HCT116 (cell line): ENCODE results near the gene DNAJC5. TPM values are rescaled to one million over a fixed set of nuclear protein-coding genes. Genes with fewer than 3 reads are reported as not detected.

Experiments
- ATAC-seq: fragments of 200-7000 bp; cut with Tn5 transposase; 2 replicates; pipeline ENCODE4 v1.9.1; 2020; ENCODE audit warnings: mild to moderate bottlenecking, moderate library complexity
- BruUV-seq: library from RNA; stranded (reverse); fragments of 400-500 nt; replicated peaks from 2 replicates; lab custom pipeline; 2021; lab: Mats Ljungman, UMichigan
- CTCF ChIA-PET: fragments of 300-600 bp; sonication (Branson Sonifier 250); formaldehyde crosslinking; loops from one replicate; lab custom pipeline; 2021; ENCODE audit warnings: antibody characterized with exemption; lab: Charles Lee
- POLR2A ChIA-PET: fragments of 300-600, 350-600 bp; sonication (Branson Sonifier 250); formaldehyde crosslinking; loops from one replicate; lab custom pipeline; 2021; ENCODE audit warnings: antibody characterized with exemption; lab: Charles Lee
- RAD21 ChIA-PET, 2 experiments: fragments of 300-600 bp; sonication (Branson Sonifier 250); formaldehyde crosslinking; loops; one replicate each; lab custom pipeline; 2023; ENCODE audit warnings: low total read pairs in 2 of 2; ENCODE audit not compliant: uncharacterized antibody in 2 of 2, unreplicated experiment in 2 of 2, low non-redundant PET in 1 of 2; lab: Charles Lee
- DNase-seq: peaks from one replicate; pipeline ENCODE4 v3.0.0-alpha.2; 2010; ENCODE audit warnings: low read depth, low spot score
- H2AFZ ChIP-seq: fragments of 200-600 bp; shearing (Covaris generic), sonication (generic); 2 replicates; pipeline ENCODE4 v1.6.1; 2017; ENCODE audit warnings: low read depth, mixed run types, mixed read lengths, antibody characterized with exemption, low read length; ENCODE audit not compliant: poor library complexity, severe bottlenecking
- H3K27ac ChIP-seq: 2 replicates; pipeline ENCODE4 v1.5.1; 2012; ENCODE audit warnings: low read depth, low read length
- H3K27me3 ChIP-seq: fragments of 200-600 bp; sonication (generic); 2 replicates; pipeline ENCODE4 v1.6.1; 2016; ENCODE audit warnings: mixed run types, low read length, mixed read lengths; ENCODE audit not compliant: insufficient read depth
- H3K36me3 ChIP-seq, 2 experiments: fragments of 200-500 bp in 1 of 2; fragments of 200-600 bp in 1 of 2; sonication (Bioruptor generic) in 1 of 2; sonication (generic) in 1 of 2; 2 replicates each; pipeline versions ENCODE4 v1.5.1 to v1.6.1; 2014 to 2016; ENCODE audit warnings: low read length in 2 of 2, inconsistent platforms in 1 of 2, mixed read lengths in 1 of 2, mixed run types in 1 of 2; ENCODE audit not compliant: insufficient read depth in 2 of 2, control insufficient read depth in 1 of 2
- H3K4me1 ChIP-seq, 2 experiments: fragments of 200-600 bp in 1 of 2; sonication (generic) in 1 of 2; 2 replicates each; pipeline versions ENCODE4 v1.5.1 to v1.6.1; 2012 to 2017; ENCODE audit warnings: low read length in 2 of 2, inconsistent platforms in 1 of 2, mild to moderate bottlenecking in 1 of 2, mixed read lengths in 1 of 2, mixed run types in 1 of 2, moderate library complexity in 1 of 2; ENCODE audit not compliant: insufficient read depth in 2 of 2, control insufficient read depth in 1 of 2
- H3K4me2 ChIP-seq: fragments of 200-600 bp; sonication (generic); 2 replicates; pipeline ENCODE4 v1.6.1; 2017; ENCODE audit warnings: mixed run types, low read length, mixed read lengths
- H3K4me3 ChIP-seq, 2 experiments: fragments of 200-600 bp in 1 of 2; sonication (generic) in 1 of 2; replicated peaks in 1 of 2; 2 replicates each; pipeline ENCODE4 v1.5.1; 2011 to 2016; ENCODE audit warnings: low read length in 2 of 2, control low read depth in 1 of 2, low read depth in 1 of 2, mild to moderate bottlenecking in 1 of 2, mixed read lengths in 1 of 2, mixed run types in 1 of 2
- H3K79me2 ChIP-seq: fragments of 200-600 bp; sonication (generic); 2 replicates; pipeline ENCODE4 v1.6.1; 2017; ENCODE audit warnings: mild to moderate bottlenecking, mixed run types, low read length, moderate library complexity, mixed read lengths; ENCODE audit not compliant: insufficient read depth
- H3K9ac ChIP-seq: fragments of 200-600 bp; sonication (generic); 2 replicates; pipeline ENCODE4 v1.6.1; 2016; ENCODE audit warnings: low read length, mixed read lengths
- H3K9me2 ChIP-seq: fragments of 200-600 bp; sonication (generic), shearing (Covaris generic); 2 replicates; pipeline ENCODE4 v1.6.1; 2017; ENCODE audit warnings: mixed run types, mild to moderate bottlenecking, moderate library complexity; ENCODE audit not compliant: insufficient read depth
- H3K9me3 ChIP-seq, 2 experiments: fragments of 200-500 bp in 1 of 2; fragments of 200-600 bp in 1 of 2; sonication (Bioruptor generic) in 1 of 2; sonication (generic) in 1 of 2; 2 replicates each; pipeline ENCODE4 v1.6.1; 2014 to 2017; ENCODE audit warnings: low read length in 2 of 2, mixed read lengths in 2 of 2, inconsistent platforms in 1 of 2, low read depth in 1 of 2, mild to moderate bottlenecking in 1 of 2, mixed run types in 1 of 2, moderate library complexity in 1 of 2; ENCODE audit not compliant: control insufficient read depth in 1 of 2, insufficient read depth in 1 of 2
- H4K20me1 ChIP-seq: fragments of 200-600 bp; sonication (generic), shearing (Covaris generic); 2 replicates; pipeline ENCODE4 v1.6.1; 2017; ENCODE audit warnings: mixed run types, mild to moderate bottlenecking, moderate library complexity; ENCODE audit not compliant: insufficient read depth
- CEBPB ChIP-seq: IDR thresholded peaks from 2 replicates; pipeline ENCODE4 v1.6.1; 2012; ENCODE audit warnings: low read depth
- ELF1 ChIP-seq: IDR thresholded peaks from 2 replicates; pipeline ENCODE4 v1.6.1; 2012; ENCODE audit warnings: low read depth, borderline replicate concordance
- EZH2 ChIP-seq: fragments of 200-600 bp; sonication (generic); IDR thresholded peaks from 2 replicates; pipeline ENCODE4 v1.6.1; 2017; ENCODE audit warnings: antibody characterized with exemption, mixed run types
- EZH2phosphoT487 ChIP-seq: fragments of 200-600 bp; IDR thresholded peaks from 2 replicates; pipeline ENCODE4 v1.6.1; 2018; ENCODE audit warnings: antibody characterized with exemption, borderline replicate concordance
- JUND ChIP-seq: IDR thresholded peaks from 2 replicates; pipeline ENCODE4 v1.6.1; 2012
- SP1 ChIP-seq: IDR thresholded peaks from 2 replicates; pipeline ENCODE4 v1.6.1; 2012; ENCODE audit warnings: low read depth
- TCF7L2 ChIP-seq: IDR thresholded peaks from 2 replicates; pipeline ENCODE4 v1.7.0; 2011; ENCODE audit warnings: borderline replicate concordance, inconsistent platforms; ENCODE audit not compliant: insufficient read depth, insufficient read length; ENCODE audit errors: extremely low read depth
- YY1 ChIP-seq: IDR thresholded peaks from 2 replicates; pipeline ENCODE4 v1.6.1; 2011; ENCODE audit warnings: low read length, low read depth, moderate library complexity, mild to moderate bottlenecking; ENCODE audit not compliant: insufficient replicate concordance; ENCODE audit errors: extremely low read depth
- ZNF274 ChIP-seq: fragments of 200-500 bp; sonication (Bioruptor generic); IDR thresholded peaks from 2 replicates; pipeline ENCODE4 v1.6.1; 2014; ENCODE audit warnings: mild to moderate bottlenecking, low read depth, low read length, inconsistent platforms
- intact Hi-C: fragments of 100-400 bp; cut with micrococcal nuclease; formaldehyde crosslinking; loops from 2 replicates; pipeline ENCODE4 v1.10.0; 2022
- total RNA-seq: library from RNA; stranded (reverse); gene quantifications from one replicate; pipeline ENCODE4 v1.2.1, GENCODE V29; 2021; ENCODE audit not compliant: unreplicated experiment
- TF ChIP-seq, protein P1 (sequence below): IDR thresholded peaks from 2 replicates; pipeline ENCODE4 v1.6.1; 2012
- TF ChIP-seq, protein P2 (sequence below): IDR thresholded peaks from 2 replicates; pipeline ENCODE4 v1.6.1; 2012
- TF ChIP-seq, protein P3 (sequence below), 3 experiments: fragments of 200-600 bp in 1 of 3; sonication (generic) in 1 of 3; IDR thresholded peaks in 2 of 3; conservative IDR thresholded peaks in 1 of 3; 2 replicates each; pipeline ENCODE4 v1.5.1; 2012 to 2017; ENCODE audit warnings: low read depth in 2 of 3, low read length in 2 of 3, antibody characterized with exemption in 1 of 3, borderline replicate concordance in 1 of 3, control low read depth in 1 of 3, mild to moderate bottlenecking in 1 of 3, mixed read lengths in 1 of 3, mixed run types in 1 of 3, moderate library complexity in 1 of 3; ENCODE audit not compliant: insufficient read depth in 1 of 3
- TF ChIP-seq, protein P4 (sequence below): IDR thresholded peaks from 2 replicates; pipeline ENCODE4 v1.6.1; 2012; ENCODE audit warnings: low read depth

DNAJC5 gene
- total RNA-seq, 1 experiment from 2014 or later: 38.3 TPM

DNA sequence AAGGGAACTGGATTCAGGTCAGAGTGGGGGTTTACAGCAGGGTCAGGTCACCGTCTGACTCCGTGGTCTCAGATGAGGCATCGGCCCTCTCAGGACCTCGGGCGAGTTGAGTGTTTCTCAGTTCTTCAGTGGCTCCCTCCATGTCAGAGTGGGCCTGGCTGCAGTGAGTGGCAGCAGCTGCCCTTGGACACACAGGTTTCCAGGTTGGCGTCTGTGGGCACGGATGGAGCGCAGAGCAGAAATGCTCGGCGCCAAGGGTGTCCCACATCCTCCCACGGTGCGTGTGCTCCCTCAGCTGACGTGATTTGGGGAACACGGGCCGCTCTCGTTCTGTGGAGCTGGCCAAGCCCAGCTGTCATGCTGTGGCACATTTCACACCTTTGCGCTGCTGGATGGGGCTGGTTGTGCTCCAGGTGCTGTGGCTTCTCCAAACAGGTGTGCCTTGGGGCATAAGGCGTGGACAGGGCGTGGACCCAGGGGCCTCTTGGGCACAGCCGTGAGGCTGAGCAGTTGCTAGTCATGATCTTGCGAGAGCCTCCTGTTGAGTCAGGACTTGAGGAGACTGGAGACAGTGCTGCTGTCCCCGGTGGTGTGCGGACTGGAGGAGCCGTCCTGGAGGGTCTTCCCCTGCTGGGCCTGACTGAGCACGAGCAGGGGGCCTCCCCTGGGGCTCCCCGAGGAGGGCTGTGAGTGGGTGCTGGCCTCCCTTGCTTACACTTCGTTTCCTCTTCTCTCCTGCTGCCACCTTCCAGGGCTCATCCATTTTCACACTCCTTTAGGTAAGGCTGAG, 9.5 kb upstream of the DNAJC5 start:
- Histone ChIP-seq H3K27ac (peak overlapping the region; percentile 14; the same call in 1 of the 2 replicates), H3K9ac (no peak overlapping the region), H3K36me3 (peaks cover 28 to 53% of the 10 kb centered on the region in 2 experiments), H4K20me1 (no peaks in the 10 kb centered on the region), H3K27me3 (no peaks in the 10 kb centered on the region), H3K4me2 (no peak overlapping the region), H3K9me2 (no peaks in the 10 kb centered on the region), H3K79me2 (peaks cover 80% of the 10 kb centered on the region), H3K9me3 (no peaks in the 10 kb centered on the region), H3K4me1 (no peaks in the 10 kb centered on the region), H2AFZ (no peak overlapping the region), H3K4me3 (no peak overlapping the region)
- CTCF ChIA-PET: no interaction called here
- no TSS peak for BruUV-seq
- ATAC-seq (no peak), DNase-seq (no peak)
- intact Hi-C loops: no loop called here
- POLR2A ChIA-PET: no interaction called here
- no peak for TF ChIP-seq CEBPB
- no peak for TF ChIP-seq ELF1
- TF ChIP-seq TCF7L2: no peak
- RAD21 ChIA-PET: no interaction called here

DNA sequence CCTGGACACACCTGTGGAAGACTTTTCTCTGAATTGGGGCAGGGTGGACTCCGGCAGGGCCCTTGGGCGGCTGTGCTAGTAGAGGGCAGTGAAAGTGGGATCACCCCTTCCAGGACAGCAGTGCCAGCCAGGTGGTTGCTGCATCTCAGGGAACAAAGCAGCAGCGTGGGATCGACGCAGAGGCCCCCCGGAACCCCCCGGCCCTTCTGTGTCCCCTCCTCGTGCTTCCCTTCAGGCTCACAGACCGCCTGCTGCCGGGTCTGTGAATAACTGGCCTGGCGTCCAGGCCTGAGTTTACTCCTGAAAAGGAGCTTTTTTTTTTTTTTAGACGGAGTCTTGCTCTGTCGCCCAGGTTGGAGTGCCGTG, 8.9 kb upstream of the DNAJC5 start:
- RAD21 ChIA-PET: no interaction called here
- Histone ChIP-seq H3K79me2 (peaks cover 80% of the 10 kb centered on the region), H3K9ac (no peak overlapping the region), H3K4me2 (no peak overlapping the region), H3K9me3 (no peaks in the 10 kb centered on the region), H3K27ac (no peak overlapping the region; the same call in 1 of the 2 replicates), H3K36me3 (peaks cover 33 to 59% of the 10 kb centered on the region in 2 experiments), H4K20me1 (no peaks in the 10 kb centered on the region), H2AFZ (no peak overlapping the region), H3K4me3 (no peak overlapping the region), H3K9me2 (no peaks in the 10 kb centered on the region), H3K27me3 (no peaks in the 10 kb centered on the region), H3K4me1 (no peaks in the 10 kb centered on the region)
- CTCF ChIA-PET: no interaction called here
- intact Hi-C loops: no loop called here
- POLR2A ChIA-PET: no interaction called here
- BruUV-seq: no TSS peak
- no peak for DNase-seq
- no peak for ATAC-seq
- TF ChIP-seq TCF7L2: no peak
- TF ChIP-seq ELF1: no peak
- TF ChIP-seq, protein P1, sequence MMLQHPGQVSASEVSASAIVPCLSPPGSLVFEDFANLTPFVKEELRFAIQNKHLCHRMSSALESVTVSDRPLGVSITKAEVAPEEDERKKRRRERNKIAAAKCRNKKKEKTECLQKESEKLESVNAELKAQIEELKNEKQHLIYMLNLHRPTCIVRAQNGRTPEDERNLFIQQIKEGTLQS: no peak
- TF ChIP-seq EZH2phosphoT487: no peak
- TF ChIP-seq, protein P2, sequence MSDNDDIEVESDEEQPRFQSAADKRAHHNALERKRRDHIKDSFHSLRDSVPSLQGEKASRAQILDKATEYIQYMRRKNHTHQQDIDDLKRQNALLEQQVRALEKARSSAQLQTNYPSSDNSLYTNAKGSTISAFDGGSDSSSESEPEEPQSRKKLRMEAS: no peak
- TF ChIP-seq JUND: no peak
- TF ChIP-seq SP1: no peak
- TF ChIP-seq, protein P3, sequence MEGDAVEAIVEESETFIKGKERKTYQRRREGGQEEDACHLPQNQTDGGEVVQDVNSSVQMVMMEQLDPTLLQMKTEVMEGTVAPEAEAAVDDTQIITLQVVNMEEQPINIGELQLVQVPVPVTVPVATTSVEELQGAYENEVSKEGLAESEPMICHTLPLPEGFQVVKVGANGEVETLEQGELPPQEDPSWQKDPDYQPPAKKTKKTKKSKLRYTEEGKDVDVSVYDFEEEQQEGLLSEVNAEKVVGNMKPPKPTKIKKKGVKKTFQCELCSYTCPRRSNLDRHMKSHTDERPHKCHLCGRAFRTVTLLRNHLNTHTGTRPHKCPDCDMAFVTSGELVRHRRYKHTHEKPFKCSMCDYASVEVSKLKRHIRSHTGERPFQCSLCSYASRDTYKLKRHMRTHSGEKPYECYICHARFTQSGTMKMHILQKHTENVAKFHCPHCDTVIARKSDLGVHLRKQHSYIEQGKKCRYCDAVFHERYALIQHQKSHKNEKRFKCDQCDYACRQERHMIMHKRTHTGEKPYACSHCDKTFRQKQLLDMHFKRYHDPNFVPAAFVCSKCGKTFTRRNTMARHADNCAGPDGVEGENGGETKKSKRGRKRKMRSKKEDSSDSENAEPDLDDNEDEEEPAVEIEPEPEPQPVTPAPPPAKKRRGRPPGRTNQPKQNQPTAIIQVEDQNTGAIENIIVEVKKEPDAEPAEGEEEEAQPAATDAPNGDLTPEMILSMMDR (IDR thresholded peaks at IDR 0.05 in 2 of 3, conservative IDR thresholded peaks at IDR 0.05 in 1 of 3; ENCODE audit: borderline replicate concordance in 1 of 3, insufficient read depth in 1 of 3, low read depth in 2 of 3, low read length in 2 of 3): no peak
- TF ChIP-seq, protein P4, sequence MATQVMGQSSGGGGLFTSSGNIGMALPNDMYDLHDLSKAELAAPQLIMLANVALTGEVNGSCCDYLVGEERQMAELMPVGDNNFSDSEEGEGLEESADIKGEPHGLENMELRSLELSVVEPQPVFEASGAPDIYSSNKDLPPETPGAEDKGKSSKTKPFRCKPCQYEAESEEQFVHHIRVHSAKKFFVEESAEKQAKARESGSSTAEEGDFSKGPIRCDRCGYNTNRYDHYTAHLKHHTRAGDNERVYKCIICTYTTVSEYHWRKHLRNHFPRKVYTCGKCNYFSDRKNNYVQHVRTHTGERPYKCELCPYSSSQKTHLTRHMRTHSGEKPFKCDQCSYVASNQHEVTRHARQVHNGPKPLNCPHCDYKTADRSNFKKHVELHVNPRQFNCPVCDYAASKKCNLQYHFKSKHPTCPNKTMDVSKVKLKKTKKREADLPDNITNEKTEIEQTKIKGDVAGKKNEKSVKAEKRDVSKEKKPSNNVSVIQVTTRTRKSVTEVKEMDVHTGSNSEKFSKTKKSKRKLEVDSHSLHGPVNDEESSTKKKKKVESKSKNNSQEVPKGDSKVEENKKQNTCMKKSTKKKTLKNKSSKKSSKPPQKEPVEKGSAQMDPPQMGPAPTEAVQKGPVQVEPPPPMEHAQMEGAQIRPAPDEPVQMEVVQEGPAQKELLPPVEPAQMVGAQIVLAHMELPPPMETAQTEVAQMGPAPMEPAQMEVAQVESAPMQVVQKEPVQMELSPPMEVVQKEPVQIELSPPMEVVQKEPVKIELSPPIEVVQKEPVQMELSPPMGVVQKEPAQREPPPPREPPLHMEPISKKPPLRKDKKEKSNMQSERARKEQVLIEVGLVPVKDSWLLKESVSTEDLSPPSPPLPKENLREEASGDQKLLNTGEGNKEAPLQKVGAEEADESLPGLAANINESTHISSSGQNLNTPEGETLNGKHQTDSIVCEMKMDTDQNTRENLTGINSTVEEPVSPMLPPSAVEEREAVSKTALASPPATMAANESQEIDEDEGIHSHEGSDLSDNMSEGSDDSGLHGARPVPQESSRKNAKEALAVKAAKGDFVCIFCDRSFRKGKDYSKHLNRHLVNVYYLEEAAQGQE: no peak
- TF ChIP-seq YY1: no peak
- TF ChIP-seq ZNF274: no peak
- no peak for TF ChIP-seq EZH2
